Adrenal gland (tissue), 5 donors: Measurements from ENCODE around the gene NXF1.

Experiments
- CTCF ChIP-seq, 6 experiments: fragments of 450-650 bp in 4 of 6; fragments of 200-600 bp in 2 of 6; sonication (generic) in 1 of 6; IDR thresholded peaks; 1 replicate in 5 of 6; 2 replicates in 1 of 6; pipeline versions ENCODE4 v1.5.1 to v1.8.0; 2016 to 2021; ENCODE audit warnings: antibody characterized with exemption in 6 of 6, mild to moderate bottlenecking in 2 of 6, moderate library complexity in 1 of 6
- POLR2A ChIP-seq, 2 donors: fragments of 450-650 bp; IDR thresholded peaks; one replicate each; pipeline ENCODE4 v1.6.1; 2017; ENCODE audit warnings: antibody characterized with exemption in 2 of 2, mild to moderate bottlenecking in 2 of 2, moderate library complexity in 1 of 2
- donor health status: DM: no; HTN: no; CAD: no.

GRCh38 chr11:62850911-62851806, 45.9 kb upstream of the NXF1 start:
- TF ChIP-seq CTCF (IDR thresholded peaks at IDR 0.05) (no peak), POLR2A (IDR thresholded peaks at IDR 0.05) (no peak)
